GM12878 (cell line): ENCODE results near the gene RAD51B. TPM values are rescaled to one million over a fixed set of nuclear protein-coding genes. Genes with fewer than 3 reads are reported as not detected.

ENCODE experiments used
- ATAC-seq: fragments of 200-7000 bp; cut with Tn5 transposase; 3 replicates; pipeline ENCODE4 v1.9.1; 2020; ENCODE audit warnings: mild to moderate bottlenecking, moderate library complexity
- BruUV-seq: library from RNA; stranded (reverse); fragments of 400-500 nt; replicated peaks from 2 replicates; lab custom pipeline; 2021; lab: Mats Ljungman, UMichigan
- CTCF ChIA-PET: fragments of 300-600 bp; sonication (Branson Sonifier 250); formaldehyde crosslinking; extraction: SDS; loops from one replicate; lab custom pipeline; 2021; ENCODE audit warnings: inconsistent platforms; lab: Yijun Ruan, JAX
- POLR2A ChIA-PET: fragments of 350-600 bp; formaldehyde crosslinking; extraction: SDS; loops from one replicate; lab custom pipeline; 2021; ENCODE audit warnings: inconsistent platforms; lab: Charles Lee
- RAD21 ChIA-PET: fragments of 300-600 bp; sonication (Branson Sonifier 250); formaldehyde crosslinking; loops from one replicate; lab custom pipeline; 2023; ENCODE audit warnings: antibody characterized with exemption; ENCODE audit not compliant: unreplicated experiment; lab: Charles Lee
- SMC1A ChIA-PET: fragments of 300-600 bp; sonication (Branson Sonifier 250); formaldehyde crosslinking; loops from one replicate; lab custom pipeline; 2023; ENCODE audit not compliant: unreplicated experiment, uncharacterized antibody; lab: Charles Lee
- DNase-seq: peaks from one replicate; pipeline ENCODE4 v3.0.0-alpha.2; 2011; ENCODE audit warnings: low read depth, low spot score
- FAIRE-seq: peaks from 3 replicates; lab custom pipeline; 2011; peaks lifted over from hg19 to GRCh38; lab: Jason Lieb, UNC
- H2AFZ ChIP-seq: 2 replicates; pipeline ENCODE4 v1.6.0; 2011; ENCODE audit warnings: low read depth, low read length, control low read depth; ENCODE audit not compliant: control insufficient read depth
- H3K27ac ChIP-seq: 2 replicates; pipeline ENCODE4 v1.5.1; 2011; ENCODE audit warnings: control low read depth; ENCODE audit not compliant: control insufficient read depth, insufficient read depth
- H3K27me3 ChIP-seq, 2 experiments: replicated peaks in 1 of 2; 2 replicates each; pipeline versions ENCODE4 v1.6.0 to v1.6.1; 2011; ENCODE audit warnings: low read length in 1 of 2; ENCODE audit not compliant: control insufficient read depth in 2 of 2, insufficient read depth in 2 of 2
- H3K36me3 ChIP-seq, 2 experiments: 2 replicates each; pipeline ENCODE4 v1.5.1; 2011; ENCODE audit warnings: low read length in 1 of 2; ENCODE audit not compliant: control insufficient read depth in 2 of 2, insufficient read depth in 2 of 2
- H3K4me1 ChIP-seq: 2 replicates; pipeline ENCODE4 v1.6.1; 2011; ENCODE audit warnings: mild to moderate bottlenecking, low read length, moderate library complexity, mixed read lengths; ENCODE audit not compliant: control insufficient read depth, insufficient read depth
- H3K4me2 ChIP-seq: 2 replicates; pipeline ENCODE4 v1.6.0; 2011; ENCODE audit warnings: control low read depth; ENCODE audit not compliant: control insufficient read depth, insufficient read depth
- H3K4me3 ChIP-seq: fragments of 200-600 bp; sonication (generic); 2 replicates; pipeline ENCODE4 v1.5.1; 2016
- H3K79me2 ChIP-seq: 2 replicates; pipeline ENCODE4 v1.6.0; 2011; ENCODE audit warnings: low read length; ENCODE audit not compliant: control insufficient read depth, insufficient read depth
- H3K9ac ChIP-seq: 2 replicates; pipeline ENCODE4 v1.8.0; 2011; ENCODE audit warnings: low read length, control low read depth, mixed read lengths; ENCODE audit not compliant: control insufficient read depth, insufficient read depth
- H3K9me3 ChIP-seq: replicated peaks from 3 replicates; pipeline ENCODE4 v1.5.1; 2011; ENCODE audit warnings: mild to moderate bottlenecking, low read length; ENCODE audit not compliant: control insufficient read depth, insufficient read depth
- H4K20me1 ChIP-seq: 2 replicates; pipeline ENCODE4 v1.6.0; 2011; ENCODE audit not compliant: control insufficient read depth, insufficient read depth
- EZH2 ChIP-seq: IDR thresholded peaks from 2 replicates; pipeline ENCODE4 v1.6.1; 2012; ENCODE audit warnings: low read depth, mild to moderate bottlenecking, control low read depth, inconsistent platforms, low read length, borderline replicate concordance; ENCODE audit not compliant: control insufficient read depth
- JUND ChIP-seq: IDR thresholded peaks from 2 replicates; pipeline ENCODE4 v1.6.1; 2012; ENCODE audit warnings: low read depth, mild to moderate bottlenecking, low read length, improper control_type of control experiment, moderate library complexity
- NFIC ChIP-seq: IDR thresholded peaks from 2 replicates; pipeline ENCODE4 v1.6.1; 2012; ENCODE audit warnings: low read depth, mild to moderate bottlenecking, inconsistent platforms, low read length, moderate library complexity
- RBBP5 ChIP-seq: fragments of 200-600 bp; sonication (generic); conservative IDR thresholded peaks from 2 replicates; pipeline ENCODE4 v1.6.1; 2016
- SREBF2 ChIP-seq: IDR thresholded peaks from 2 replicates; pipeline ENCODE4 v1.6.1; 2012; ENCODE audit warnings: mild to moderate bottlenecking, low read length
- USF2 ChIP-seq: IDR thresholded peaks from 2 replicates; pipeline ENCODE4 v1.6.1; 2011; ENCODE audit warnings: low read depth, low read length, improper control_type of control experiment, borderline replicate concordance
- WGBS: methylation state at CpG from one replicate; pipeline ENCODE4 v1.1.6; 2016; ENCODE audit warnings: low lambda C conversion rate; ENCODE audit not compliant: insufficient replicate concordance, insufficient coverage; ENCODE audit errors: missing lambda C conversion rate; 5-methylcytosine and 5-hydroxymethylcytosine counted together
- in situ Hi-C: fragments of 300-500 bp; cut with MboI; formaldehyde crosslinking; loops from 9 replicates; pipeline ENCODE4 v1.14.3; 2018; ENCODE audit warnings: mixed read lengths
- intact Hi-C: fragments of 100-400 bp; cut with micrococcal nuclease; formaldehyde crosslinking; loops from one replicate; pipeline ENCODE4 v1.14.2; 2022; ENCODE audit not compliant: unreplicated experiment
- polyA plus RNA-seq, 11 experiments: library from polyadenylated mRNA; depleted of rRNA in 4 of 11; unstranded in 6 of 11; stranded (reverse) in 5 of 11; fragments of >200 nt; fragmentation: Nextera tagmentation in 4 of 11; fragmentation: Illumina TruSeq in 1 of 11; extraction: Ambion mirVana in 4 of 11; extraction: Trizol in 1 of 11; gene quantifications; 1 replicate in 1 of 11; 2 replicates in 10 of 11; pipeline versions ENCODE4 v1.2.1 to v1.2.3, GENCODE V29; 2011 to 2016; ENCODE audit warnings: inconsistent platforms in 2 of 11, missing spikeins in 2 of 11, low read depth in 1 of 11
- total RNA-seq, 4 experiments: library from RNA; depleted of rRNA in 3 of 4; stranded (reverse); fragments of >200 nt in 3 of 4; fragmentation: Illumina TruSeq in 1 of 4; extraction: Trizol in 1 of 4; gene quantifications; 2 replicates each; pipeline versions ENCODE4 v1.2.1 to v1.2.3, GENCODE V29; 2013 to 2021
- TF ChIP-seq, protein P1 (sequence below): IDR thresholded peaks from 2 replicates; pipeline ENCODE4 v1.6.1; 2012; ENCODE audit warnings: low read depth, low read length, improper control_type of control experiment

The RAD51B gene
- total and polyA plus RNA-seq, 10 of the 15 experiments (the other 5 are each of a cell fraction or from before 2014, with no cell fraction given) = 9.8 to 26.8 (median 21.3) TPM

DNA sequence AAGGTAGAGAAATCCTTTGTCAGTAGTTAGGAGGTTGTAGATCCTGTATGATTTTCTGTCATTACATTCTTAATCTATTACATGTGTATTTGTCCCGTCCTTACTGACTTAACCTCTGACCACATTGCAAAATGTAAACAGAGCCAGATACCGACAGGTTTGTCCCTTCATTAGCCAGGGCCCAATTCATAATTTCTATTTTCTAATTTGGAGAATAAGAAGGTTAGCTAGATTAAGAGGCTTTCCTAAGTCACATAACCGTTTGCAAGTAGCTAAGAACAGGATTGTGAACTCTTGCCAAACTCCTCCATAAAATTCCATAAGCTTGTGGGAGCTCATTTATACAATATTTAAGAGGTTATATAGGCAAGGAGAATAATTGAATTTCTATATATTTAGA is 352.6 kb downstream of the RAD51B start:
- no peak overlapping the region for H2AFZ ChIP-seq
- FAIRE-seq = no peak
- 91% methylated on average over 3 of the region's 3 CpGs for WGBS
- no peak overlapping the region for H3K4me3 ChIP-seq
- H3K27ac ChIP-seq = no peak overlapping the region
- no peak overlapping the region for H3K9ac ChIP-seq
- intact Hi-C loops = no loop called here
- TF ChIP-seq RBBP5 = no peak
- no peak for TF ChIP-seq USF2
- TF ChIP-seq, protein P1, sequence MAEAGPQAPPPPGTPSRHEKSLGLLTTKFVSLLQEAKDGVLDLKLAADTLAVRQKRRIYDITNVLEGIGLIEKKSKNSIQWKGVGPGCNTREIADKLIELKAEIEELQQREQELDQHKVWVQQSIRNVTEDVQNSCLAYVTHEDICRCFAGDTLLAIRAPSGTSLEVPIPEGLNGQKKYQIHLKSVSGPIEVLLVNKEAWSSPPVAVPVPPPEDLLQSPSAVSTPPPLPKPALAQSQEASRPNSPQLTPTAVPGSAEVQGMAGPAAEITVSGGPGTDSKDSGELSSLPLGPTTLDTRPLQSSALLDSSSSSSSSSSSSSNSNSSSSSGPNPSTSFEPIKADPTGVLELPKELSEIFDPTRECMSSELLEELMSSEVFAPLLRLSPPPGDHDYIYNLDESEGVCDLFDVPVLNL = no peak
- no peak for TF ChIP-seq EZH2
- no peak for TF ChIP-seq JUND
- no peak for TF ChIP-seq NFIC
- TF ChIP-seq SREBF2 = no peak
- TF ChIP-seq, all 136 proteins: peak for 0
- ChIA-PET CTCF (interaction anchor here (0.6 to 2.0 kb wide), 12 partner anchors 8 to 336 kb away, joined by 3 to 6 read pairs (median 3); no protein-coding TSS in a partner anchor), POLR2A (interaction anchor here (0.7 to 2.2 kb wide), 5 partner anchors 19 to 651 kb away, joined by 3 to 7 read pairs (median 4); no protein-coding TSS in a partner anchor), RAD21 (interaction anchor here (0.7 to 1.9 kb wide), 21 partner anchors 9 to 304 kb away, joined by 3 to 11 read pairs (median 4); no protein-coding TSS in a partner anchor), SMC1A (interaction anchor here (0.7 to 2.3 kb wide), 29 partner anchors 8 to 654 kb away, joined by 3 to 17 read pairs (median 4); no protein-coding TSS in a partner anchor)
- no peaks in the 10 kb centered on the region for H4K20me1 ChIP-seq
- H3K4me1 ChIP-seq = no peaks in the 10 kb centered on the region
- H3K4me2 ChIP-seq = no peak overlapping the region
- ATAC-seq (no peak), DNase-seq (no peak)
- no TSS peak for BruUV-seq
- H3K9me3 ChIP-seq = no peaks in the 10 kb centered on the region; the same call in 2 of the 3 replicates
- no peaks in the 10 kb centered on the region for H3K36me3 ChIP-seq
- H3K27me3 ChIP-seq = no peaks in the 10 kb centered on the region
- in situ Hi-C loops = no loop called here
- no peaks in the 10 kb centered on the region for H3K79me2 ChIP-seq
